ENCODE data around the gene TP63. TPM values are rescaled to one million over a fixed set of nuclear protein-coding genes. Genes with fewer than 3 reads are reported as not detected.
A peak's percentile ranks its signal among the peaks of the same experiment; 100 is the strongest.

Gene TP63
- polyA plus RNA-seq, 6 donors from 2014 or later, result 0.10 to 0.71 (median 0.21) TPM; not detected in 3

DNA sequence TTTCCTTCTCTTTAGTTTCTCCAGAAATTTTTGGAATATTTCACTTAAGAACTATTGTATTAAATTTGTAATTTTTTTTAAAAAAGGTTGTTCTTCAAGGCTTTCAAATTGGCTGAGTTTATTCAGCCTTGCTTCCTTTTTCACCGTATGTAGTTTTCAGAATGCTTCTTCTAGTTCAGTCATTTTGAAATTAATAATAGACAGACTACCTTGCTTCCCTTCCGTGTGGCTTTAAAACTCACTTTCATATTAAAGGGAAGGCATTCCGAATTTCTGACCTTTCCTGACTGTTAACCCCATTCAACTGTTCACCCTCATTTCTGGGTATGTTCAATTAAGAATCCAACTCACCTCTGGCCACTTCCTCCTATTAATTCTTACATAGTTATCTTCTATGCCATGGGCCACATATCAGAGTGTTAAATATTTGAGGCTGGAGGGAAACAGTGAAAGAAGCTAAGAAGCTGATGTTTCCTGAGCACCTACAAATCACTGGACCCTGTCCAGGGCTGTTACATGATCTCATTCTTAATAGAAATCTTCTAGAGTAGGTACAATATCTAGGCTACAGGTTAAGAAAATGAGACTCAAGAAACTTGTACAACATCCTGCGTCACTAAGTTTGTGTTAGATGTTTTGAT lies 252.0 kb downstream of the TP63 start:
- Mint-ChIP-seq H3K4me3 (no peak overlapping the region), H3K27ac (no peak overlapping the region)
- ATAC-seq (ENCODE audit: low read depth in 2 of 2), result no peak

DNA sequence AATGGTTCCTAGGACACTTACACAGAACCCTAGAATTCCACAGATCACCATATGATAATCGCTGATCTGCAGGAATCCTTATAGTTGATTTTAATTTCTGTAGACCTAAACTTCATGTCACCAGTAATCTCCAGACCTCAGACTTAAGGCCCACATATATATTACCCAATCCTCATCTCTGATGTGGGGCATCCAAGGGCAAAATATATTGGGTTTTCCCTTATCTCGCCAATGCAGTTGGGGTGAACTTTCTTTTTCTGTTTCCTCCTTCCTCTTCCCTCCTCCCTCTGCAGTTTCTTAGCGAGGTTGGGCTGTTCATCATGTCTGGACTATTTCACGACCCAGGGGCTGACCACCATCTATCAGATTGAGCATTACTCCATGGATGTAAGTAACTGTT lies 259.3 kb downstream of the TP63 start:
- ATAC-seq (ENCODE audit: low read depth in 2 of 2) (no peak), DNase-seq (no peak)
- H3K36me3 Mint-ChIP-seq, result no peaks in the 10 kb centered on the region
- no peak overlapping the region for H3K27ac Mint-ChIP-seq
- no peaks in the 10 kb centered on the region for H3K4me1 Mint-ChIP-seq
- no peaks in the 10 kb centered on the region for H3K27me3 Mint-ChIP-seq
- no peak overlapping the region for H3K4me3 Mint-ChIP-seq
- H3K9me3 Mint-ChIP-seq, result peaks cover 0 to 8% (median 1%) of the 10 kb centered on the region in 7 donors

More for the DNA sequence above, 252.0 kb downstream of the TP63 start:
- no peaks in the 10 kb centered on the region for H3K9me3 Mint-ChIP-seq
- H3K4me1 Mint-ChIP-seq, result no peaks in the 10 kb centered on the region
- no peaks in the 10 kb centered on the region for H3K27me3 Mint-ChIP-seq
- no peak for DNase-seq
- no peaks in the 10 kb centered on the region for H3K36me3 Mint-ChIP-seq

DNA sequence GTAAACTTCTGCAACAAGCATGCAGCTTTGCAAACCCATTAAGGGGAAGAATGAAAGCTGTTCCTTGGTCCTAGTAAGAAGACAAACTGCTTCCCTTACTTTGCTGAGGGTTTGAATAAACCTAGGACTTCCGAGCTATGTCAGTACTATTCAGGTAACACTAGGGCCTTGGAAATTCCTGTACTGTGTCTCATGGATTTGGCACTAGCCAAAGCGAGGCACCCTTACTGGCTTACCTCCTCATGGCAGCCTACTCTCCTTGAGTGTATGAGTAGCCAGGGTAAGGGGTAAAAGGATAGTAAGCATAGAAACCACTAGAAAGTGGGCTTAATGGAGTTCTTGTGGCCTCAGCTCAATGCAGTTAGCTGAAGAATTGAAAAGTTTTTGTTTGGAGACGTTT lies 265.3 kb downstream of the TP63 start:
- Mint-ChIP-seq H3K4me3 (peak overlapping the region in 1 of 8 donors; percentile 65), H3K4me1 (no peaks in the 10 kb centered on the region), H3K9me3 (peaks cover 0 to 2% (median 0%) of the 10 kb centered on the region in 7 donors), H3K27ac (peak overlapping the region in 1 of 6 donors; percentile 44), H3K27me3 (no peaks in the 10 kb centered on the region), H3K36me3 (no peaks in the 10 kb centered on the region)
- no peak for DNase-seq
- no peak for ATAC-seq (ENCODE audit: low read depth in 2 of 2)

DNA sequence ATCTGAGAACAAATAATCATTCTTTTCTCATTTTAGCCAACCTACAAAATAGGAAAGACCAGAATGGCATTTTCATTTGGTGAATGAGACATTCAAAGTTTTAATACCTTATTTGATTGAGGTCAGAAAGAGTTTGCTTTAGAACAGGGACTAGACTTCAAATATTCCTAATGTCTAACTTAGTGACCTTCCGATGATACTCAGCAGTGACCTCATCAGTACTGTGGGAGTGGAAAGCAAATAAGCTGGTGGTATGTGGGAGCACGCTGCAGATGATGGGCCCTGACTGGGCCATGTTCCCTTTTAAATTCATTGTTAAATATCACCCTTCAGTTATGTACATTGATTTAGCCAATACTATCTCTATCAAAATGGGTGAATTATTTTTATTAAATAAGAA lies 266.2 kb downstream of the TP63 start:
- H3K4me3 Mint-ChIP-seq, result no peak overlapping the region
- ATAC-seq (ENCODE audit: low read depth in 2 of 2), result no peak
- no peaks in the 10 kb centered on the region for H3K4me1 Mint-ChIP-seq

DNA sequence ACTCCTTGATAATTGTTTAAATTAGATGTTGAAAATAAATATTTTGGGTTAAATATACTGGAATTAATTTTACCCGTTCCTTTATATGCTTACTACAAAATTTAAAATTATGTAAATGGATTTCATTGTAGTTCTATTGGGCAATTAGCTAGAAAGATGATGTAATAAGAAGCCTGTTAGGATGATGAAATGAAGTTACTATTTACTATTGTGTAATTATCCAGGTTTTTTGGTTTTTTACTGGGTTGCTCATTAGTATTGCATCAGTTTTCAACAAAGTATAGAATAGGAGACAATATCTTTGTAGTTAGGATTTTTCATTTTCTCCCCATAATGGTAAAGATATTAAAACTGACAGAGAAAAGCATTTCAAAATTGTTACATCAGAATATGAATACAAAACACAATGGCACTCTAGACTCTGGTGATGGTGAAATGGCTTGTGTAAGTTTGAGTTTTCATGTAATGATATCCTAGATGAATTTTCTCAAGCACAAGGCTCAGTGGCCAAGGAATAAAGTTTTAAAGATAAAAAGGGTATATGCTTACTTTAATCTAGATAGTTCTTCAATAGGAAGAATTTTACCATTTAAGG lies 267.5 kb downstream of the TP63 start:
- H3K9me3 Mint-ChIP-seq, result peaks cover 0 to 2% (median 0%) of the 10 kb centered on the region in 7 donors
- no peak overlapping the region for H3K4me3 Mint-ChIP-seq
- H3K36me3 Mint-ChIP-seq, result no peaks in the 10 kb centered on the region
- H3K27me3 Mint-ChIP-seq, result no peaks in the 10 kb centered on the region
- no peak overlapping the region for H3K27ac Mint-ChIP-seq
- DNase-seq (no peak), ATAC-seq (ENCODE audit: low read depth in 2 of 2) (no peak)
- no peaks in the 10 kb centered on the region for H3K4me1 Mint-ChIP-seq

More for the DNA sequence above, 266.2 kb downstream of the TP63 start:
- Mint-ChIP-seq H3K36me3 (no peaks in the 10 kb centered on the region), H3K9me3 (peaks cover 0 to 2% (median 0%) of the 10 kb centered on the region in 7 donors), H3K27ac (no peak overlapping the region), H3K27me3 (no peaks in the 10 kb centered on the region)
- no peak for DNase-seq

DNA sequence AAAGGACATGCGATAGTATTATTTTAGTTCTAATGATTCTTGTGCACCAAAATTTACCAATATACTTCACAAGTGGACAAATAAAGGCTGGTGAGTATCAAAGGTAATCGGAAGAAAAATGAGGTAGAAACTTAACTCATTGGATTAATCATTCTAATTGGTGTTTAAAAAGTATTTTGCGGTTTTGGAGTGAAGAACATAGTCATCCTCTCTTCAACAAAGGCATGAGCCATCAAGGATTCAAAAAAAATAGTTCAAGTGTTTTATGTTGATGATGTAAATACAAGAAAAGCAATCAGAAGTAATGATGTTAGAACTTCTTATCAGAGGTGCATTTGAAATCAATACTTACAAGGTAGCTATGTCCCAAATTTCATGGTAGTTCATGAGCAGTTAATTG lies 268.0 kb downstream of the TP63 start:
- H3K27ac Mint-ChIP-seq, result no peak overlapping the region
- ATAC-seq (ENCODE audit: low read depth in 2 of 2) (no peak), DNase-seq (no peak)
- H3K27me3 Mint-ChIP-seq, result no peaks in the 10 kb centered on the region
- no peak overlapping the region for H3K4me3 Mint-ChIP-seq
- no peaks in the 10 kb centered on the region for H3K4me1 Mint-ChIP-seq
- peaks cover 0 to 4% (median 0%) of the 10 kb centered on the region in 7 donors for H3K9me3 Mint-ChIP-seq
- H3K36me3 Mint-ChIP-seq, result no peaks in the 10 kb centered on the region

DNA sequence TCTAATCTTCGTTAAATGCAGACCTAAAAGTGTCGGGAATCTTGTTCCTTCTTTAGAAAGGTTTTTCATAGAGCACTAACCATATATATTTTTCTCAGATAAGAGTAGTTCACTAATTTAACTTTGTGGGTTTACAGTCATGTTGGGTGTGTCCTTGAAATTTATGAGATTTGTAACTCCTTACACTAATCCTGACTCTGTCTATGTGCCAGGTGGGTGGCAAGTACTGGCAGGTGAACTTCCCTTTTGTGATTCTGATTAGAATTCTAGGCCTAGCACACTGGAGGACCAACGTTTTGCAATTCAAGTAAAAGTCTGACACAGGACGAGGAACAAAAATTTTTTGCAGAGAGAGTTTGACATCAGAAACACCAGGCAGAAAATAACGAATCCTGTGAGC lies 269.4 kb downstream of the TP63 start:
- no peaks in the 10 kb centered on the region for H3K36me3 Mint-ChIP-seq
- no peak overlapping the region for H3K27ac Mint-ChIP-seq
- DNase-seq (no peak), ATAC-seq (ENCODE audit: low read depth in 2 of 2) (no peak)
- H3K27me3 Mint-ChIP-seq, result no peaks in the 10 kb centered on the region
- H3K9me3 Mint-ChIP-seq, result peaks cover 0 to 3% (median 0%) of the 10 kb centered on the region in 7 donors
- no peak overlapping the region for H3K4me3 Mint-ChIP-seq
- H3K4me1 Mint-ChIP-seq, result no peaks in the 10 kb centered on the region

DNA sequence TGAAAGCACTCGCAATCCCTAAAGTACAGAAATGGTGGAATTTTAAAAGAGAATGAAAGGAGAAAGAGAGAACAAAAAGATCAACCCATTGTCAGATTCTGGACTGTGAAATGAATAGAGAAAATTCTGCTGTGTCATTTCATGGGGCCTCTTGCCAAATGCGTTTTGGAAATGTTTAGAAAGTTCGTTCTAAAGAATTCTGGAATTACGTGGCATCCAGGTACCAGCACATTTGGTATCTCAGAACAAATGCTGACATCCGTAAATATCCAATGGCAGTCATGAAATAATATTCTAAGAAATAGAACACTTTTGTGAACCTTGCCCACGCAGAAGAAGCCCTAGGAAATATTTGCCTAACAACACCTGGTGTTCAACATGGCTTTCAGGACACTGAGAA lies 270.3 kb downstream of the TP63 start:
- peaks cover 0 to 3% (median 0%) of the 10 kb centered on the region in 7 donors for H3K9me3 Mint-ChIP-seq
- H3K4me3 Mint-ChIP-seq, result no peak overlapping the region
- no peak for DNase-seq
- no peak overlapping the region for H3K27ac Mint-ChIP-seq
- no peaks in the 10 kb centered on the region for H3K4me1 Mint-ChIP-seq
- H3K36me3 Mint-ChIP-seq, result no peaks in the 10 kb centered on the region
- no peaks in the 10 kb centered on the region for H3K27me3 Mint-ChIP-seq
- no peak for ATAC-seq (ENCODE audit: low read depth in 2 of 2)

DNA sequence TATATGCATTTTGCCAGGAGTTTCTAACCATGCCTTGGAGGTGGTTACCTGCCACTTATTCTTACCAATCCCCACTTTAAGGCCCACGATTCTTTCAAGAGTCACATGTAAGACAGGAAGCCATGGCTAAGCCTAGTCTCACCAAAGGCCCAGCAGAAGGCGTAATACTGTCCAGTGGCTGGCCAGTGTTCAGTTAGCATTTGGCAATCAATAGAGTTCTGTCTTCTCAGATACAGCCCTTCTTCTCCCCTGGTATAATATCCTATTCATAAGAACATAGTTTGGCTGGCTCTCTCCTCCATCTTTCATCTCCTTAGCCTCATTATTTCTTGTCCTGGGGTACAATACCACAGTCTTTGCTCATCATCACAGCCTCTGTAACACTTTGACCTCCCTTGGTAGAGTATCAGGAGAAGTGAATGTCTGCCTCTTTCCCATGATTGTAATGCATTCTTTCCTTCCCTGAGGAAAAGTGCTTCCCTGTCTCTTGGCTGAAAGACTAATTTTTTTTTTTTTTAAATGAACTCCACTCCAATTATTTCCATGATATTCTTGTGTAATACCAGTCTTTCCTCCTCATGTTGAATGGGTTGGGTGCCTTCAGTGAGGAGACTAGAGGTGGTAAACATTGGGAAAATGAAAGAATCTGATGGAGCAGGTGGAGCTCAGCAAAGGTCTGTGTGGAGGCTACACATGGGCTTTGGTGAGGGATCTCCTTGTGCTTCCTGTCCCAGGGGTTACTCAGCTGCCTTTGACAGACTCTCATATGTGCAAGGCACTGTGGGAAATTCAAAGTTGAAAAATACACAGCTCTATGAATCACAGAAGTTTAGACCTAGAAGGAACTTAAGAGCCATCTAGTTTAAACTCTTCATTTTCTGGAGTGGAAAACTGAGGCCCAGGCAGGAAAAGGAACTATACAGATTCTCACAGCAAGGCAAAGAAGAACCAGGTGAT lies 271.3 kb downstream of the TP63 start:
- H3K27me3 Mint-ChIP-seq, result no peaks in the 10 kb centered on the region
- no peak overlapping the region for H3K4me3 Mint-ChIP-seq
- ATAC-seq (ENCODE audit: low read depth in 2 of 2), result no peak
- H3K27ac Mint-ChIP-seq, result no peak overlapping the region
- H3K36me3 Mint-ChIP-seq, result peaks cover 0 to 4% of the 10 kb centered on the region in 2 donors
- H3K4me1 Mint-ChIP-seq, result no peaks in the 10 kb centered on the region
- DNase-seq, result no peak
- H3K9me3 Mint-ChIP-seq, result peaks cover 0 to 9% (median 0%) of the 10 kb centered on the region in 7 donors

DNA sequence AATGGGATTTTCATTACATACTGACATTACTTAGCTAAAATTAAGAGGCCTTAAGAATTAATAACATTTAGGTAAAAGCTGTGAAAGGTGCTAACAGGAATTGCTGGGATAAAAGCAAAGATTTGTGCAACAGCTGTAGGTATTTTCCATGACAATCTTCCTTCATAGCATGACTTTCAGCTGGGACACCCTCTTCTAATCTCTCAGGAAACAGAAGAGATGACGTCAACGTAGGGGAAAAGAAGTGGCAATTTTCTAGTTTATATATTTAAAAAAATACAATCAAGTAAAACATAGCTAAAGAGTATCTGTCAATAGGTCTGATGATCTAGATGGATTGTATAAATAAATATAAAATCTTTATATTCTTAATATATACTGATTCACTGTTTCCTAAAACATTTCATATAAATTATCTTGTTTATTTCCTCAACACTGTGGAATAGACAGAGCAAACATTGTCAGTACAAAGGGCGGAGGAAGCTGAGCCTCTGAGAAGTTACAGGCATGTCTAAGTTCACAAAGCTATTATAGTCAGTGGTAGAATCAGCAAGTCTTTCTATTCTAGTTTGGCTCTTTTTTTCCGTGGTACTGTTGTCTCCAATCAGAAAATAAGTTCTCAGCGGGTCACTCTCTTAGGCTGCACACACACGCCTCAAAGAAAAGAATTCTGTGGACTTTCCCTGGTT lies 272.5 kb downstream of the TP63 start:
- ATAC-seq (ENCODE audit: low read depth in 2 of 2) (no peak), DNase-seq (no peak)
- Mint-ChIP-seq H3K27ac (no peak overlapping the region), H3K27me3 (no peaks in the 10 kb centered on the region), H3K36me3 (peaks cover 0 to 4% of the 10 kb centered on the region in 2 donors), H3K4me1 (no peaks in the 10 kb centered on the region), H3K4me3 (no peak overlapping the region), H3K9me3 (peaks cover 0 to 9% (median 0%) of the 10 kb centered on the region in 7 donors)

DNA sequence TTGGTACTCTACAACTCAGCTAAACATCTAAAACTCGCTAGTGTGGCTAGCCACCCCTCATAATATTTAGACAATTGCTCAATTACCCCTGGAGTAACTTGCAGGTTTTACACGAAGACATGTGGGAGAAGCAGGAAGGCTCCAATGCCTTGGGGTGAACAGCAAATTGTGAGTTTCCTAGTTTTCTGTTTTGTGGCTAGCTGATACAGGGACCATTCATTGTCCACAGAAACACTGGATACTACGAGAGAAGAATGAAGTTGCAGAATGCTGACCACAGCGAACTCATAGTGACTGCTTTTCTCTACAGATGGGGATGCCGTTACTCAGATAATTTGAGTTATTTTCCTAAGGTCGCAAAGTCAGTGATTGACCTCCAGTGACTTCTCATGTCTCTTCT lies 276.6 kb downstream of the TP63 start:
- H3K4me1 Mint-ChIP-seq, result no peaks in the 10 kb centered on the region
- H3K27ac Mint-ChIP-seq, result no peak overlapping the region
- no peaks in the 10 kb centered on the region for H3K27me3 Mint-ChIP-seq
- no peak overlapping the region for H3K4me3 Mint-ChIP-seq
- H3K9me3 Mint-ChIP-seq, result peaks cover 0 to 9% (median 0%) of the 10 kb centered on the region in 7 donors
- ATAC-seq (ENCODE audit: low read depth in 2 of 2), result no peak
- DNase-seq, result no peak
- peaks cover 0 to 4% of the 10 kb centered on the region in 2 donors for H3K36me3 Mint-ChIP-seq

DNA sequence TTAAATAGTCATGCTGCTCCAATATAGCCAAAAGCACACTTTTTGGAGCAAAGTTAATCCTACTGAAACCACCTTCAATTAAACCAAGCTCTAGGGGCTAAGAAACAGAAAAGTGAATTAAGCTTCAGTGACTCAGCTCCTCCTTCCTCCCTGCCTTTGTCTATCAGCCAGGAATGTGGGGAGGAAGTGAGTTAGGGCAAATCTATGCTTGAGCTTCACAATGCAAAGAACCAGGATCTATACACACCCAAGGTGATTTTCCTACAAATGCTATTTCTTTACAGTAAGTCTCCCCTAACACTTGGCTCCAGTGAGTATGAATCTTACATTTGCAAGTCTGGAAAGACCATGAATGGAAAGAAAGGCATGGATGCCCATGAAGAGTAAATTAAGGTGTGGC lies 277.5 kb downstream of the TP63 start:
- no peak for DNase-seq
- peaks cover 0 to 4% of the 10 kb centered on the region in 2 donors for H3K36me3 Mint-ChIP-seq
- no peak for ATAC-seq (ENCODE audit: low read depth in 2 of 2)
- H3K4me3 Mint-ChIP-seq, result no peak overlapping the region
- no peak overlapping the region for H3K27ac Mint-ChIP-seq
- no peaks in the 10 kb centered on the region for H3K4me1 Mint-ChIP-seq
- H3K27me3 Mint-ChIP-seq, result peaks cover 0 to 3% (median 0%) of the 10 kb centered on the region in 3 donors
- H3K9me3 Mint-ChIP-seq, result peaks cover 0 to 9% (median 0%) of the 10 kb centered on the region in 7 donors

DNA sequence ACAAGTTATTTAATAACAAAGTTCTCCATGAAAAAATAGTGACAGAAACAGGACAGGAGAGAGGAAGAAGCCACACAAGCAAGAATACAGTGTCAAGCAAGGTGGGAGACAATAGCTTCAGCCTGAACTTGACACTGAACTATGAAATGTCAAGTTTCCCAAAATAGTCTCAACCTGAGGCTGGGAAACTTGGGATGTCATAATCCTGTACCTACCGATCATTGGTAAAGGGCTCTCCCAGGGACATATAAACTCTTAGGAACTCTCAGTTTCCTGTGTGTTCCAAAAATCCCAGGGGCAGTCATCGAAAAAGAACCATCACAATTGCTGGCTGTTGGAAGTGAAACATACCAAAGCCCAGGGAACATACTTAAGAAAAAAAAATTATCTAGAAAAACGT lies 277.9 kb downstream of the TP63 start:
- ATAC-seq (ENCODE audit: low read depth in 2 of 2) (no peak), DNase-seq (no peak)
- H3K27me3 Mint-ChIP-seq, result peaks cover 0 to 6% (median 0%) of the 10 kb centered on the region in 3 donors
- H3K4me1 Mint-ChIP-seq, result no peaks in the 10 kb centered on the region
- peaks cover 0 to 4% of the 10 kb centered on the region in 2 donors for H3K36me3 Mint-ChIP-seq
- no peak overlapping the region for H3K4me3 Mint-ChIP-seq
- peaks cover 0 to 9% (median 0%) of the 10 kb centered on the region in 7 donors for H3K9me3 Mint-ChIP-seq
- H3K27ac Mint-ChIP-seq, result no peak overlapping the region
